ENCODE data around the gene ZKSCAN8.
A peak's percentile ranks its signal among the peaks of the same experiment; 100 is the strongest.

ZKSCAN8 gene

DNA sequence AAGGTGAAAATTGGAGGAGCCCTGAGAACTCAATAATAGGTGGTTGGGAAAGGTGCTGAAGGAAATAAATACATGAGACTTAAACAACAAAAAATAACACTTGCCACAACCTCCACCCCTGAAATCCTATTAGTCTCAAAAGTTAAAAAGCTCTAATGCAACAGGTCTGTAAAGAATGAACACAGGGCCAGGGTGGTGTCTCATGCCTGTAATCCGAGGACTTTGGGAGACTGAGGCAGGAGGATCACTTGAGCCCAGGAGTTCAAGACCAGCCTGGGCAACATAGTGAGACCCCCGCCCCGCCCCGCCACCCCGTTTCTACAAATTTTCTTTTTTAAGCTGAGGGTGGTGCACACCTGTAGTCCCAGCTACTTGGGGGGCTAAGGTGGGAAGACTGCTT, 1.1 kb upstream of the ZKSCAN8 start:
- DNase-seq = no peak

GRCh38 chr6:28142446-28142845, 763 bp downstream of the ZKSCAN8 start:
- no peak for DNase-seq

DNA sequence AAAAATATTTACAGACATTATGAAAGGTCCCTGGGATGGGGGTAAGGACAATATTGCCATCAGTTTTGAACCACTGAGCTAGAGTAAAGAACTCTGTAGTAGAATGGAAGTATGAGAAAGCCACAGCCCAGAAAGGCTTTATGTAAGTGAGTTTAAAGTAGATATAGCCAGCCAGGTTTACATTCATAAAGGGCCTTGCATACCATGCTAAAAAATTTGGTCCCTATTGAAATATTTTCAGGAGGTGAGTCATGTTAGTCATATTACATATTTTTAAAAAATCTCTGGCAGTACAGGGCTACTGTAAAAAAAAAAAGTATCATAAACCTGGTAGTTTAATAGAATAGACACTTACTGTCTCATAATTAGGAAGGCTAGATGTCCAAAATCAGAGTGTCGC, 3.5 kb downstream of the ZKSCAN8 start:
- DNase-seq = no peak

GRCh38 chr6:28152531-28152930, 10.8 kb downstream of the ZKSCAN8 start:
- no peak for DNase-seq

GRCh38 chr6:28153546-28153945, 11.9 kb downstream of the ZKSCAN8 start:
- DNase-seq = no peak

- no peak for DNase-seq
These were observed 12.7 kb downstream of the ZKSCAN8 start for GRCh38 chr6:28154357-28154756.

DNA sequence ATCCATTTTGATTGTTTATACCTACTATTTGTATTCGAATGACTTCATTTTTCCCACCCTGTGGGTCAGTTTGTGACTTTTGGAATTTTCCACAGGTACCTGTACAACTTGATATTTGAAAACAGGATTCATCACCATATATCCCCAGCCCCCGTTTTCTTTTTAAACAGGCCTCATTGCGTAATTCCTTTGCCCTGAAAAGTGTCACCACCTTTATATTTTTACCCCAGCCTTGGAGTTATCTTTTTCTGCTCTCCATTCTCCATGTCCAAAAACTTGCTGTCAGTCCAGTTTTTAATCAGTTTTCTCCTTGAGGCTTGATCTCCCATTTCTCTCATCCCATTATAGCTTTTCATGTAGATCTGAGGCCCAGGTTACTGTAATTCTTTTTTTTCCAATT, 16.6 kb downstream of the ZKSCAN8 start:
- DNase-seq = no peak

DNA sequence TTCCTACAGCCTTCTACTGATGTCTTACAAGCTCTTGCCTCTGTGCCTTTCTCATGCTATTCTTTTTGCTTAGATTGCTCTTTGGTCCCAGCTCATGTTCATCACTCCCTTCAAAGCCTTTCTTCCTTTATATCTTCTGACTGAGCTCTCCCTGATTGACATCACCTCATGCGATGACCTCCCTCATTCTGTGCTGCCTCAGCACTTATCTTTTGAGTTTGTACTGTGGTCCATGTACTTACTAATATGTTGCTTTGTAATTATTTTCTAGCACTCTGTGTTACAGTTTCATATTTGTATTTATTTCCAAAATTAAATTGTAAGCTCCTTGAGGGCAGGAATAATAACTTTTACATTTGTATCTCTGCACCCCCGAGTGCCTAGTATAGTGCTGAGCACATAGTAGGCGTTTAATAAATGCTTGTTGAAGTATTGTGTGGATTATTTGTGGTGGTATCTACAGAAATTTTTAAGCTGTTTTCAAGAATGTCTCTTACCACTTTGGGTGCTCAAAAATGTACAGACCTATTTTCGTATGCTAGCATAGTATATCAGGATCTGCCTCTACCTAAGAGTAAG, 17.4 kb downstream of the ZKSCAN8 start:
- no peak for DNase-seq

DNA sequence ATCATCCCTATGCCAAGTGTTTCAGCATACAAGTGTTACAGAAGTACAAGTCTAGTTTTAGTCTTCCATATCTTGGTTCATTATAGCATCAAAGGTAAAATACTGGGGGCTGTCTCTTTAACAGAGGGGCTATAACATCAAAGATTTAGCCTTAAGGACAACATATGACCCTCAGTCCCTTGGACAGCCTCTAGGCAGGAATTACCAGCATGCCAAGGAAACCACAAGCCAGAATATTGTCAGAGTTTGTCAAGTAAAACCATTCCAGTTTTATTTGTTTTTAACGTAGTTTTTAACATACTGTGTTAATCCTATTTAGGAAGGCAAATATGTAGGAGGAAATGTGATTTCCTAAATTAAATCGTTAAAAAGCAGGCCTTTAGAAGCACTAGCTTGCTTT, 18.6 kb downstream of the ZKSCAN8 start:
- no peak for DNase-seq

DNA sequence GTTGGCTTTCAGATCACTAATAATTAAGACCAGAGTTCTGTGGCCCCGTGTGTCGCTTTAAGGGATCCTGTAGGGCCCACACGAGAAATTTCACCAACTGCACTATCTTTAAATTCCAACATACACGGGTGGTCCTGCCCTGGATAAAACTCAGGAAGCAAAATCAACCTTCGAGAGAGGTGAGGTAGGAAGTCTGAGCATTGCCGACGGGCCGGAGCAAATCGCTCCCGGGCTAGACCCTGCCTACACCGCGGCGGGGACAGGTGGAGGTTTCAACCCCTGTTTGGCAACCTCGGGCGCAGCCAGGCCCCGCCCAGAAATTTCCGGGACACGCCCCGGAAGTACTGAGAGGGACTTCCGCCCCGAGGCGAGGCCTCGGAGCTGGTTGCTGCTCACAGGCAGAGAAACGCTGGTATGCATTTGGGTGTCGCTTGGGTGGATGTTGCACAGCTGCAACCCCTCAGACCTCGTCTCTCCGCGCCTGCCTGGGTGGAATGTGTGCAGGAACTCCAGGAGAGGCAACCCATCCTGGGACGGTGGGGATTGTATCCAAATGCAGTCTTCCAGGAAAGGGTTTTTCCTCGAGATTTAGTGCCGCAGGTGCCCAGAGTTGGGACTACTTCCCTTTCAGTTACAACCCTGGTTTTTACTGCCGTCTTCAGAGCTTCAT, 19.9 kb downstream of the ZKSCAN8 start:
- peak; percentile 84 for DNase-seq

- no peak for DNase-seq
These were observed 23.9 kb downstream of the ZKSCAN8 start for GRCh38 chr6:28165563-28165962.

DNA sequence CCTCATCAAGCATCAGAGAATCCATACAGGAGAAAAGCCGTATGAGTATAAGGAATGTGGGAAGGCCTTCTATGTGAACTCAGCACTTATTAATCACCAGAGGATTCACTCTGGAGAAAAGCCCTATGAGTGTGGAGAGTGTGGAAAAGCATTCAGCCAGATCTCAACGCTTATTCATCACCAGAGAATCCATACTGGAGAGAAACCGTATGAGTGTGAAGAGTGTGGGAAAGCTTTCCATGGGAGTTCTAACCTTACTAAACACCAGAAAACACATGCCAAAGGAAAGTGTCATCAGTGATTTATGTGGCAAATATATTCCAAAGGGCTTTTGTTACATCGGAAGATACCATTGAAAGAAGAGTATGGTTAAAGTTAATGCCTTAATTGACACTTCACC, 25.4 kb downstream of the ZKSCAN8 start:
- no peak for DNase-seq

- no peak for DNase-seq
These were observed 26.2 kb downstream of the ZKSCAN8 start for GRCh38 chr6:28167926-28168325.

DNA sequence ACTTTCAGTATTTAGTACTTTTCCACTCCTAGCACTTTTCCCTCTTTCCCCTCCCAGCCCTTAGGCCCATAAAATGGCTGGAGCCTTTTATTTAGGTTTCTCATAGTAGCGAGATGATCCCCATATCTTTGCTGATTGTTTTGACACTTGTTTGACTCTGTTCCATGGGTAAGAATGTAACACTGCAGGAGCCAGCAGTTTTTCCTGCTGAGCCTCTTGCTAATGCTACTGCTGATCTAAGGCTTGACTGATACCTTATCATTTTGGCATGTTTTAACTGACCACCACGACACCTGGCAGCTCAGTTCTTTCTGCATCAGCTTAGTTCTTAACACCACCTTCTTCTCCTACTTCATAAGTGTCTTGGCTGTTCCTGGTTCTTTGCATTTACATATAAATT, 29.6 kb downstream of the ZKSCAN8 start:
- no peak for DNase-seq

GRCh38 chr6:28172006-28172405, 30.3 kb downstream of the ZKSCAN8 start:
- no peak for DNase-seq

DNA sequence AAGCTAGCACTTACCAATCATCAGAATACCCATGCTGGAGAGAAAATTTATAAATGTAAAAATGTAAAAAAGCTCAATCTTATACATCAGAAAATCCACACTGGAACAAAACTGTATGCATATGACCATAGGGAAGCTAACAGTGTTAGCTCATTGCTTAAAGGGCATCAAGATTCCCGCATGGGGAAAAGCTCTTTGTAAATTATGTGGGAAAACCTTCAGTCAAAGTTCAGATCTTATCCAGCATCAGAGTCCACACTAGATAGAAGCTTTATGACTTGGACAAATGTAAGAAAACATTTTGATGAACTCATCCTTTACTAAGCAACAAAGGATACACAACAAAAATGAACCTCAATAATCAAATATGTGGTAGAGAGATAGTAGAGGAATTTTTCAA, 34.7 kb downstream of the ZKSCAN8 start:
- DNase-seq = no peak

GRCh38 chr6:28182255-28182654, 40.6 kb downstream of the ZKSCAN8 start:
- no peak for DNase-seq

- no peak for DNase-seq
These were observed 46.7 kb downstream of the ZKSCAN8 start for GRCh38 chr6:28188111-28188979.

- no peak for DNase-seq
These were observed 58.3 kb downstream of the ZKSCAN8 start for GRCh38 chr6:28200020-28200419.

DNA sequence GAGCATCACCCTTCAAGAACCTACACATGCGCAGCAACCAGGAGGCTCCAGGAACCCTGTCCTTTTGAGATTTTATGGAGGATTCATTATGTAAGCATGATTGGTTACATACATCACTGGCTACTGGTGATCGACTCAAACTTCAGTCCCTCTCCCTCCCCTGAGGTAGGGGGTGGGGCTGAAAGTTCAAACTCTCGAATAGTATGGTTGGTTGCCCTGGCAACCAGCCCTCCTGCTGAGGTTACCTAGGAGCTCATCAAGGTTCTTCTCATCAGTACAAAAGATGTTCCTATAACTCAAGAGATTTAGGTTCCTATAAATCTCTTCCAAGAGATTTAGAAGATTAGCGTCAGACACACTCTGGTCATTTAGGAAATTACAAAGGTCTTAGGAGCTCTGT, 61.5 kb downstream of the ZKSCAN8 start:
- no peak for DNase-seq

DNA sequence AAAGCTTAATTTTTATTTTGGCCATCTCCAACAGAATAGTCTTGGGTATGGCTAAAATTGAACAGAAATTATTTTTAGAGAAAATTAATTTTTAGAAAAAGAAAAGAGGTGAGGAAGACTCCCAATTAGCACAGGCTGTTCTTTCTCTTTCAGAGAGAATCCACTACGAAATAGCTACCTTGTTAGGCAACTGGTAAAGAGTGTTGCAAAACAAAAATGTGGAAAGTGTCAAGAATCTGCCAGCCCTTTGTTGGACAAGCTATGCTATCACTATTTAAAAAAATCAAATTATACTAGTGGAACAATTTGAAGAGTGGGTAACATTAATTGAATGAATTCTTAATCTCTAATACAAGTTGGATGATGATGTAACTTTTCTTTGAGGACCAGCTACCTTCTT, 64.2 kb downstream of the ZKSCAN8 start:
- no peak for DNase-seq

GRCh38 chr6:28206527-28206926, 64.8 kb downstream of the ZKSCAN8 start:
- no peak for DNase-seq

DNA sequence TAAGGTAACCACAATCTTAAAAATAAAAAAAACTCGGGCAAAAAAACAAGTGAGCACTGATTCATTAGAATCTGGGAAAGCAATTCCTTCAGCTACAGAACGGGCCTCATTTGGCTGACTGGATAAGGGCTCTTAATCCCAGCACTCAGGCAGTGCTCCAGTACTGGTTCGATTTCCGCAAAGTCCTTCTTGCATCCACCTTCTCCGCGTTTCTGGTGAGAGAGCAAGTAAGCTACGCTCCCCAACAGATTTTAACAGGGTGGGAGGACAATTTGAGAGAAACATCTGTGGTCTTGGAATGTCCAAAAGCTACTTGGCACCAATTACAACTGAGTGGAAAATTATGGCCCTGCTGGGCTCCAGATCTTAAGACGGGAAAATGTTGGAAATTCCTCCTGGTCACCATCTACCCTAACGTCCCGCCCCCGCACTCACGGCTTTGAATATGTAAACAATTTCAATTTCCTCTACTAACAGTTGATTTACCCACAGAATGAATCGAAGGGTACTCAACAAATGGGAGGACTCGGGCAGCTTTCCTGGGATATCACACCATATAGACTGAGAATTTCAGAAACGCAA, 65.3 kb downstream of the ZKSCAN8 start:
- no peak for DNase-seq

All from activated CD8-positive, alpha-beta memory T cell treated with anti-CD3 and anti-CD28 coated beads, Interleukin-2, amount 50 U/mL, for 4 hours (primary cell).